GM23338 (cell line): Measurements from ENCODE around the gene C19orf25.

Experiments
- CREB1 ChIP-seq: fragments of 250-450 bp; sonication (Bioruptor Pico); IDR thresholded peaks from 2 replicates; pipeline ENCODE4 v1.5.0; 2020; ENCODE audit warnings: low read depth, mild to moderate bottlenecking, moderate library complexity
- EZH2 ChIP-seq: fragments of 200-600 bp; sonication (generic); IDR thresholded peaks from one replicate; pipeline ENCODE4 v1.8.0; 2017; ENCODE audit warnings: antibody characterized with exemption, mild to moderate bottlenecking, low read depth; ENCODE audit not compliant: unreplicated experiment
- JUNB ChIP-seq: IDR thresholded peaks from one replicate; pipeline ENCODE4 v1.6.1; 2016; ENCODE audit warnings: antibody characterized with exemption; ENCODE audit not compliant: unreplicated experiment
- NANOG ChIP-seq: IDR thresholded peaks from 2 replicates; pipeline ENCODE4 v1.6.1; 2016; ENCODE audit warnings: antibody characterized with exemption, borderline replicate concordance
- POLR2AphosphoS5 ChIP-seq: IDR thresholded peaks from 2 replicates; pipeline ENCODE4 v1.6.1; 2016; ENCODE audit warnings: antibody characterized with exemption, low read depth
- REST ChIP-seq: IDR thresholded peaks from one replicate; pipeline ENCODE4 v1.6.1; 2018; ENCODE audit warnings: antibody characterized with exemption; ENCODE audit not compliant: unreplicated experiment
- STAT1 ChIP-seq: IDR thresholded peaks from one replicate; pipeline ENCODE4 v1.6.1; 2016; ENCODE audit warnings: antibody characterized with exemption; ENCODE audit not compliant: unreplicated experiment
- TF ChIP-seq, protein P1 (sequence below), 2 experiments: fragments of 200-600 bp in 1 of 2; sonication (generic) in 1 of 2; conservative IDR thresholded peaks; 2 replicates each; pipeline versions ENCODE4 v1.5.1 to v1.6.1; 2016 to 2017; ENCODE audit warnings: antibody characterized with exemption in 2 of 2, low read depth in 2 of 2, mild to moderate bottlenecking in 2 of 2, moderate library complexity in 1 of 2
- TF ChIP-seq, protein P2 (sequence below): IDR thresholded peaks from 2 replicates; pipeline ENCODE4 v1.6.1; 2016; ENCODE audit warnings: antibody characterized with exemption

GRCh38 chr19:1481893-1482360 lies 2.9 kb upstream of the C19orf25 start:
- TF ChIP-seq EZH2 (no peak), POLR2AphosphoS5 (no peak), REST (no peak), CREB1 (CRISPR knock-in tag) (no peak), JUNB (no peak), STAT1 (no peak), NANOG (no peak)
- TF ChIP-seq, protein P1, sequence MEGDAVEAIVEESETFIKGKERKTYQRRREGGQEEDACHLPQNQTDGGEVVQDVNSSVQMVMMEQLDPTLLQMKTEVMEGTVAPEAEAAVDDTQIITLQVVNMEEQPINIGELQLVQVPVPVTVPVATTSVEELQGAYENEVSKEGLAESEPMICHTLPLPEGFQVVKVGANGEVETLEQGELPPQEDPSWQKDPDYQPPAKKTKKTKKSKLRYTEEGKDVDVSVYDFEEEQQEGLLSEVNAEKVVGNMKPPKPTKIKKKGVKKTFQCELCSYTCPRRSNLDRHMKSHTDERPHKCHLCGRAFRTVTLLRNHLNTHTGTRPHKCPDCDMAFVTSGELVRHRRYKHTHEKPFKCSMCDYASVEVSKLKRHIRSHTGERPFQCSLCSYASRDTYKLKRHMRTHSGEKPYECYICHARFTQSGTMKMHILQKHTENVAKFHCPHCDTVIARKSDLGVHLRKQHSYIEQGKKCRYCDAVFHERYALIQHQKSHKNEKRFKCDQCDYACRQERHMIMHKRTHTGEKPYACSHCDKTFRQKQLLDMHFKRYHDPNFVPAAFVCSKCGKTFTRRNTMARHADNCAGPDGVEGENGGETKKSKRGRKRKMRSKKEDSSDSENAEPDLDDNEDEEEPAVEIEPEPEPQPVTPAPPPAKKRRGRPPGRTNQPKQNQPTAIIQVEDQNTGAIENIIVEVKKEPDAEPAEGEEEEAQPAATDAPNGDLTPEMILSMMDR (conservative IDR thresholded peaks at IDR 0.05; ENCODE audit: low read depth in 2 of 2): no peak
- TF ChIP-seq, protein P2, sequence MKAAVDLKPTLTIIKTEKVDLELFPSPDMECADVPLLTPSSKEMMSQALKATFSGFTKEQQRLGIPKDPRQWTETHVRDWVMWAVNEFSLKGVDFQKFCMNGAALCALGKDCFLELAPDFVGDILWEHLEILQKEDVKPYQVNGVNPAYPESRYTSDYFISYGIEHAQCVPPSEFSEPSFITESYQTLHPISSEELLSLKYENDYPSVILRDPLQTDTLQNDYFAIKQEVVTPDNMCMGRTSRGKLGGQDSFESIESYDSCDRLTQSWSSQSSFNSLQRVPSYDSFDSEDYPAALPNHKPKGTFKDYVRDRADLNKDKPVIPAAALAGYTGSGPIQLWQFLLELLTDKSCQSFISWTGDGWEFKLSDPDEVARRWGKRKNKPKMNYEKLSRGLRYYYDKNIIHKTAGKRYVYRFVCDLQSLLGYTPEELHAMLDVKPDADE: no peak
